ENCODE data around the gene STMND1. TPM values are rescaled to one million over a fixed set of nuclear protein-coding genes. Genes with fewer than 3 reads are reported as not detected.

STMND1 gene
- total and polyA plus RNA-seq, 2 donors (not counting 1 experiment from before 2014, with no cell fraction given) = not detected

DNA sequence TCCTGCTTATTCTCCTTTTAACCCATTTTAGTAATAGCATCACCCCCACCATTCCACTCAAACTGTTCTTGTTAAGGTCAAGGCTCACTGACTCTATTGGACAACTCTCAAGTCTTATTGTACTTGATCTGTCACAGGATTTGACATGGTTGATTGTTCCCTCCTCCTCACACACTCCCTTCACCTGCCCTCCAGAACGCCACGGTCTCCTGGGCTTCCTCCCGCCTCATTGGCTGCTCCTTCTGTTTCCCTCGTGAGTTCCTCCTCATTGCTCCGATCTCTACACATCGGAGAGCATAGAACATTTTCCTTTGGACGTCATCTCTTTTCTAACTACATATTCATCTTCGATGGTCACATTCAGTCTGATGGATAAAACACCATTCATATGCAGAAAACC, 55.1 kb downstream of the STMND1 start:
- ChIA-PET POLR2A (no interaction called here), CTCF (interaction anchor here (0.9 to 2.1 kb wide), 5 partner anchors 640 to 1167 kb away, joined by 3 to 11 read pairs (median 3); no protein-coding TSS in a partner anchor)
- H3K79me2 ChIP-seq (ENCODE audit: control insufficient read depth, insufficient read depth, low read length) = no peaks in the 10 kb centered on the region
- H3K27me3 ChIP-seq (replicated peaks in 1 of 4; ENCODE audit: control extremely low read depth in 1 of 4, control insufficient read depth in 3 of 4, insufficient read depth in 4 of 4, low read length in 3 of 4) = no peaks in the 10 kb centered on the region
- intact Hi-C loops (cut with micrococcal nuclease) = loop anchor here (1.0 to 5.0 kb wide), 4 partner anchors 427 to 1165 kb away; partner anchors contain the start of gene NHLRC1
- no peak overlapping the region for H3K9ac ChIP-seq (ENCODE audit: low read length)
- Mint-ChIP-seq H3K4me1 (no peaks in the 10 kb centered on the region), H3K4me3 (no peak overlapping the region), H3K27ac (no peak overlapping the region), H3K27me3 (peaks cover 18% of the 10 kb centered on the region), H3K9me3 (ENCODE audit: insufficient read depth) (peaks cover 4% of the 10 kb centered on the region)
- H3K36me3 ChIP-seq (replicated peaks in 1 of 2; ENCODE audit: control extremely low read depth in 1 of 2, control insufficient read depth in 1 of 2, extremely low read depth in 1 of 2, insufficient read depth in 2 of 2, low read length in 1 of 2) = no peaks in the 10 kb centered on the region
- ATAC-seq (ENCODE audit: low read depth) = no peak
- no peak overlapping the region for H3K4me3 ChIP-seq (ENCODE audit: control extremely low read depth in 1 of 5, extremely low read depth in 1 of 5, insufficient read depth in 1 of 5, low read depth in 2 of 5, low read length in 4 of 5)
- no peaks in the 10 kb centered on the region for H4K20me1 ChIP-seq (ENCODE audit: control insufficient read depth, insufficient read depth, low read length, poor library complexity, severe bottlenecking)
- no peak overlapping the region for H2AFZ ChIP-seq (ENCODE audit: insufficient read depth, low read depth, low read length, poor library complexity, severe bottlenecking)
- no peak overlapping the region for H3K27ac ChIP-seq (ENCODE audit: low read length in 2 of 2)
- no peaks in the 10 kb centered on the region for H3K9me3 ChIP-seq (ENCODE audit: control extremely low read depth in 1 of 3, control insufficient read depth in 2 of 3, insufficient read depth in 1 of 3, low read length in 2 of 3)
- 74% methylated on average over 7 of the region's 8 CpGs for WGBS (ENCODE audit: insufficient coverage)
- no peak overlapping the region for H3K4me2 ChIP-seq (replicated peaks; ENCODE audit: low read depth, low read length, poor library complexity, severe bottlenecking)
- TF ChIP-seq, protein P1, sequence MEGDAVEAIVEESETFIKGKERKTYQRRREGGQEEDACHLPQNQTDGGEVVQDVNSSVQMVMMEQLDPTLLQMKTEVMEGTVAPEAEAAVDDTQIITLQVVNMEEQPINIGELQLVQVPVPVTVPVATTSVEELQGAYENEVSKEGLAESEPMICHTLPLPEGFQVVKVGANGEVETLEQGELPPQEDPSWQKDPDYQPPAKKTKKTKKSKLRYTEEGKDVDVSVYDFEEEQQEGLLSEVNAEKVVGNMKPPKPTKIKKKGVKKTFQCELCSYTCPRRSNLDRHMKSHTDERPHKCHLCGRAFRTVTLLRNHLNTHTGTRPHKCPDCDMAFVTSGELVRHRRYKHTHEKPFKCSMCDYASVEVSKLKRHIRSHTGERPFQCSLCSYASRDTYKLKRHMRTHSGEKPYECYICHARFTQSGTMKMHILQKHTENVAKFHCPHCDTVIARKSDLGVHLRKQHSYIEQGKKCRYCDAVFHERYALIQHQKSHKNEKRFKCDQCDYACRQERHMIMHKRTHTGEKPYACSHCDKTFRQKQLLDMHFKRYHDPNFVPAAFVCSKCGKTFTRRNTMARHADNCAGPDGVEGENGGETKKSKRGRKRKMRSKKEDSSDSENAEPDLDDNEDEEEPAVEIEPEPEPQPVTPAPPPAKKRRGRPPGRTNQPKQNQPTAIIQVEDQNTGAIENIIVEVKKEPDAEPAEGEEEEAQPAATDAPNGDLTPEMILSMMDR (IDR thresholded peaks at IDR 0.05) = no peak
- TF ChIP-seq EZH2 (IDR thresholded peaks at IDR 0.05; ENCODE audit: borderline replicate concordance, insufficient read depth, low read depth, low read length, poor library complexity, severe bottlenecking) = no peak
- no peak for DNase-seq
- no peaks in the 10 kb centered on the region for H3K4me1 ChIP-seq (ENCODE audit: control insufficient read depth in 2 of 2, insufficient read depth in 2 of 2, low read length in 2 of 2)

DNA sequence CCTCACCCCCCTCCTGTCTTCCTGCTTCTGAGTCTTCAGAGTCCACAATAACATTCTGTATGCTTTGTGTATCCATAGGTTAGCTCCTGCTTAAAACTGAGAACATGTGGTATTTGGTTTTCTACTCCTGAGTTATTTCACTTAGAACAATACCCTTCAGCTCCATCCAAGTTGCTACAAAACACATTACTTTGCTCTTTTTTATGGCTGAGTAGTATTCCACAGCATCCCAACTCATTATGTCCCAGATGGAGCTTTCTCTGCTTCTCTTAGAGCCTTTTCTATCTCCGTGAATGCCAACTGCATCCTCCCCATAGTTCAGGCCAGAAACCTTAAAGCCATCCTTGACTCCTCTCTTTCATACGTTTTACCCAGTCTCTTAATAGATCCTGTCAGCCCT, 55.8 kb downstream of the STMND1 start:
- no peaks in the 10 kb centered on the region for H4K20me1 ChIP-seq (ENCODE audit: control insufficient read depth, insufficient read depth, low read length, poor library complexity, severe bottlenecking)
- Mint-ChIP-seq H3K9me3 (ENCODE audit: insufficient read depth) (peaks cover 4% of the 10 kb centered on the region), H3K4me3 (no peak overlapping the region), H3K27ac (no peak overlapping the region), H3K27me3 (peaks cover 20% of the 10 kb centered on the region), H3K4me1 (no peaks in the 10 kb centered on the region)
- H3K9ac ChIP-seq (ENCODE audit: low read length) = no peak overlapping the region
- H3K9me3 ChIP-seq (ENCODE audit: control extremely low read depth in 1 of 3, control insufficient read depth in 2 of 3, insufficient read depth in 1 of 3, low read length in 2 of 3) = no peaks in the 10 kb centered on the region
- ATAC-seq (ENCODE audit: low read depth) (no peak), DNase-seq (no peak)
- no peak overlapping the region for H3K4me3 ChIP-seq (ENCODE audit: control extremely low read depth in 1 of 5, extremely low read depth in 1 of 5, insufficient read depth in 1 of 5, low read depth in 2 of 5, low read length in 4 of 5)
- H3K4me1 ChIP-seq (ENCODE audit: control insufficient read depth in 2 of 2, insufficient read depth in 2 of 2, low read length in 2 of 2) = no peaks in the 10 kb centered on the region
- no peaks in the 10 kb centered on the region for H3K79me2 ChIP-seq (ENCODE audit: control insufficient read depth, insufficient read depth, low read length)
- no peaks in the 10 kb centered on the region for H3K36me3 ChIP-seq (replicated peaks in 1 of 2; ENCODE audit: control extremely low read depth in 1 of 2, control insufficient read depth in 1 of 2, extremely low read depth in 1 of 2, insufficient read depth in 2 of 2, low read length in 1 of 2)
- CTCF ChIA-PET = interaction anchor here (1.1 to 2.1 kb wide), 5 partner anchors 10 to 1166 kb away, joined by 3 to 11 read pairs (median 4); no protein-coding TSS in a partner anchor
- TF ChIP-seq EZH2 (IDR thresholded peaks at IDR 0.05; ENCODE audit: borderline replicate concordance, insufficient read depth, low read depth, low read length, poor library complexity, severe bottlenecking) = no peak
- TF ChIP-seq, protein P1 (IDR thresholded peaks at IDR 0.05) = no peak
- no peak overlapping the region for H2AFZ ChIP-seq (ENCODE audit: insufficient read depth, low read depth, low read length, poor library complexity, severe bottlenecking)
- POLR2A ChIA-PET = no interaction called here
- H3K27ac ChIP-seq (ENCODE audit: low read length in 2 of 2) = no peak overlapping the region
- 72% methylated on average over 2 of the region's 2 CpGs for WGBS (ENCODE audit: insufficient coverage)
- no peaks in the 10 kb centered on the region for H3K27me3 ChIP-seq (replicated peaks in 1 of 4; ENCODE audit: control extremely low read depth in 1 of 4, control insufficient read depth in 3 of 4, insufficient read depth in 4 of 4, low read length in 3 of 4)
- intact Hi-C loops (cut with micrococcal nuclease) = loop anchor here (5.0 kb wide), 2 partner anchors 965 to 1165 kb away; partner anchors contain the start of gene NHLRC1
- H3K4me2 ChIP-seq (replicated peaks; ENCODE audit: low read depth, low read length, poor library complexity, severe bottlenecking) = no peak overlapping the region

Data from B cell (primary cell).